Neural crest cell (in vitro differentiated cells): ENCODE measurements around the gene C4orf50. TPM values are rescaled to one million over a fixed set of nuclear protein-coding genes. Genes with fewer than 3 reads are reported as not detected.

ENCODE experiments used
- DNase-seq: peaks from one replicate; pipeline ENCODE4 v3.0.0; 2021; ENCODE audit warnings: low read depth, mixed read lengths, low spot score
- H3K27ac Mint-ChIP-seq: one replicate; pipeline ENCODE4 v1.8.0; 2021; ENCODE audit warnings: mild to moderate bottlenecking, mixed read lengths; ENCODE audit not compliant: unreplicated experiment
- H3K27me3 Mint-ChIP-seq: 2 replicates; pipeline ENCODE4 v1.8.0; 2021; ENCODE audit warnings: low read depth, mild to moderate bottlenecking, mixed read lengths
- H3K36me3 Mint-ChIP-seq: 2 replicates; pipeline ENCODE4 v1.8.0; 2021; ENCODE audit warnings: low read depth, mild to moderate bottlenecking, mixed read lengths
- H3K4me1 Mint-ChIP-seq: 2 replicates; pipeline ENCODE4 v1.8.0; 2021; ENCODE audit warnings: mixed read lengths
- H3K4me3 Mint-ChIP-seq: one replicate; pipeline ENCODE4 v1.8.0; 2021; ENCODE audit warnings: mild to moderate bottlenecking, mixed read lengths
- H3K9me3 Mint-ChIP-seq: 2 replicates; pipeline ENCODE4 v1.8.0; 2021; ENCODE audit warnings: mixed read lengths
- total RNA-seq: library from RNA; stranded (reverse); gene quantifications from 2 replicates; pipeline ENCODE4 v1.2.1, GENCODE V29; 2021
- TF ChIP-seq, protein P1 (sequence below): fragments of 200-600 bp; sonication (generic); conservative IDR thresholded peaks from 2 replicates; pipeline ENCODE4 v1.5.0; 2021; ENCODE audit warnings: antibody characterized with exemption, mild to moderate bottlenecking

C4orf50 gene
- total RNA-seq, 1 donor from 2014 or later = 0.02 TPM

GRCh38 chr4:5940470-5941203 lies 77.6 kb downstream of the C4orf50 start:
- DNase-seq = no peak
- Mint-ChIP-seq H3K36me3 (no peaks in the 10 kb centered on the region), H3K27ac (no peak overlapping the region), H3K4me3 (no peak overlapping the region), H3K9me3 (peaks cover 5% of the 10 kb centered on the region), H3K4me1 (peaks cover 16% of the 10 kb centered on the region), H3K27me3 (peaks cover 7% of the 10 kb centered on the region)
- TF ChIP-seq, protein P1, sequence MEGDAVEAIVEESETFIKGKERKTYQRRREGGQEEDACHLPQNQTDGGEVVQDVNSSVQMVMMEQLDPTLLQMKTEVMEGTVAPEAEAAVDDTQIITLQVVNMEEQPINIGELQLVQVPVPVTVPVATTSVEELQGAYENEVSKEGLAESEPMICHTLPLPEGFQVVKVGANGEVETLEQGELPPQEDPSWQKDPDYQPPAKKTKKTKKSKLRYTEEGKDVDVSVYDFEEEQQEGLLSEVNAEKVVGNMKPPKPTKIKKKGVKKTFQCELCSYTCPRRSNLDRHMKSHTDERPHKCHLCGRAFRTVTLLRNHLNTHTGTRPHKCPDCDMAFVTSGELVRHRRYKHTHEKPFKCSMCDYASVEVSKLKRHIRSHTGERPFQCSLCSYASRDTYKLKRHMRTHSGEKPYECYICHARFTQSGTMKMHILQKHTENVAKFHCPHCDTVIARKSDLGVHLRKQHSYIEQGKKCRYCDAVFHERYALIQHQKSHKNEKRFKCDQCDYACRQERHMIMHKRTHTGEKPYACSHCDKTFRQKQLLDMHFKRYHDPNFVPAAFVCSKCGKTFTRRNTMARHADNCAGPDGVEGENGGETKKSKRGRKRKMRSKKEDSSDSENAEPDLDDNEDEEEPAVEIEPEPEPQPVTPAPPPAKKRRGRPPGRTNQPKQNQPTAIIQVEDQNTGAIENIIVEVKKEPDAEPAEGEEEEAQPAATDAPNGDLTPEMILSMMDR = no peak

DNA sequence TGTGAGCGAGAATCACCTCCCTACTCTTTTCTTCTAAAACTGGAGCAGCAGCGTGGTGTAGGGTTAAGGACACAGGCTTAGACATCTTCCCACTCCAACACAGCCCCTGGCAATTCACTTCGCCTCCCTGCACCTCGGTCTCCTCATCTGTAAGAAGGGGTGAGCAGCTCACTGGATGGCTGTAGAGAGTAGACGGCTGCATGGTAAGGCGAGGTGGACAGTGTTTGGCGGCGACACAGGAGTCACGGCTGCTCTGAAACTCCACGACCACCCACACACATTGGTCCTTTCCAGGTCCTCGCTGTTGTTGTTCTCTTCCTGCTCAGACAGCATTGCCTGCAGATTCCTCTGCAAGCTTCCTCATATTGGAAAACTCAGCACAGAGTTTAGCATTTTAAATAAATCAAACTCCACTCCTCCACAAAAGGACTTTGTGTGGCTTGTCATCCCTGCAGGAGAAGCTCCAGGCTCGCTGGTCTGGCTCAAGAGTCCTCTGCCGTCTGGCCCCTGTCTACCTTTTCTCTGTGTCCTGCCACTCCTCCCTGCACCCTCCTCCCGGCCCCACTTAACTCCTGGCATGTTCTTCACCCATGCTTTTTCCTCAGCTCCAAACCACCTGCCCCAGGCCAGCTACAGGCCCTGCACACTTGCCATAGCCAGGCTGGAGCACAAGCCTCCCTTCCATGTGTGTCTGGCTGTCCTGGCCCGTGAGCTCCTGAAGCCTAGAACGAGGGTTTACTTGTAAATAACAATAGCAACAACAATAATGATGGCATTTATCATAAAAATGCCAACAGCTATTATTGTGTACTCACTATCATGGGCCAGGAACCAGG lies 84.0 kb downstream of the C4orf50 start:
- Mint-ChIP-seq H3K36me3 (no peaks in the 10 kb centered on the region), H3K27ac (no peak overlapping the region), H3K27me3 (peaks cover 27% of the 10 kb centered on the region), H3K9me3 (no peaks in the 10 kb centered on the region), H3K4me3 (no peak overlapping the region), H3K4me1 (peaks cover 23% of the 10 kb centered on the region)
- TF ChIP-seq, protein P1 = no peak
- no peak for DNase-seq

DNA sequence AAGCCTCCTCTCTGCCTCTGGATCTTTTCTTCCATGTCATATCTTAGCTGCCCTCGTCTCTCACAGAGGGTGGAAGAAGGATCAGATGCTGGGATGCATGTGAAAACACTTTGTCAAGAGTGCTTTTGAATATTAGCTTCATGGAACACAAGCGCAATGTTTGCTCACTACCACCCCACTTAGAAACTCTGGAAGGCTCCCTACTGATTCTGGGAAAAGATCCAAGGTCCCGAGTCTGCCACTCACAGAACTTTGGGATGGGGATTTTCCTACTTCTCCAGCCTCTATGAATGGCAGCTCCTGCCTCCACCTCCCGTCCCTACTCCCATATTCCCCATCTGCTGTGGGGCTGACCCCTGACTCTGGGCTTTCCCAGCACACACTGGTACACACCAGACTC lies 85.1 kb downstream of the C4orf50 start:
- H3K9me3 Mint-ChIP-seq = no peaks in the 10 kb centered on the region
- H3K4me1 Mint-ChIP-seq = peaks cover 17% of the 10 kb centered on the region
- no peak overlapping the region for H3K4me3 Mint-ChIP-seq
- no peak overlapping the region for H3K27ac Mint-ChIP-seq
- TF ChIP-seq, protein P1 = no peak
- peaks cover 27% of the 10 kb centered on the region for H3K27me3 Mint-ChIP-seq
- DNase-seq = no peak
- no peaks in the 10 kb centered on the region for H3K36me3 Mint-ChIP-seq

- no peak overlapping the region for H3K27ac Mint-ChIP-seq
- no peaks in the 10 kb centered on the region for H3K36me3 Mint-ChIP-seq
- no peak for DNase-seq
- H3K4me1 Mint-ChIP-seq = peaks cover 22% of the 10 kb centered on the region
- H3K9me3 Mint-ChIP-seq = no peaks in the 10 kb centered on the region
- peaks cover 27% of the 10 kb centered on the region for H3K27me3 Mint-ChIP-seq
- TF ChIP-seq, protein P1 = no peak
- H3K4me3 Mint-ChIP-seq = no peak overlapping the region
Measured at GRCh38 chr4:5932035-5932568, 86.1 kb downstream of the C4orf50 start.

DNA sequence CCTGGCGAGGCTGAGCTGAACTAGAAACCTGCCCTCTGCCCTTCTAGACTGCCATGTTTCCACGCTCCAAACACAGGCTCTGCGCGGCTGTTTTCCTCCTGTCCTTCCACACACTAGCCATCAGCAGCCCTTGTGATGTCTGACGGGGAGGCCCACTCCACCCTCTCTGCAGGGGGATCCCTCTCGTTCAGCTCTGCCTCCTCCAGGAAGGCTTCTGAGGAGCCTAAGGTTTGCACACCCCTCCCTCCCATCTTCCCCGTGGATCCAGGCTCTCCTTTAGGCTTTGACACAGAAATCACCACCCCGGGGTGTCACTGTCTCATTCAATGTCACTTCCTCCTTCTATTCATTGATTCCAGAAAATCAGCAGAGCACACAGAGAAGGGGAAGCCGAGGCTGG lies 86.7 kb downstream of the C4orf50 start:
- Mint-ChIP-seq H3K36me3 (no peaks in the 10 kb centered on the region), H3K4me1 (peaks cover 27% of the 10 kb centered on the region)

More for the DNA sequence above, 86.7 kb downstream of the C4orf50 start:
- Mint-ChIP-seq H3K27me3 (peaks cover 27% of the 10 kb centered on the region), H3K9me3 (no peaks in the 10 kb centered on the region), H3K27ac (no peak overlapping the region), H3K4me3 (no peak overlapping the region)
- no peak for DNase-seq
- TF ChIP-seq, protein P1 = no peak
